Sigmoid colon (tissue), 4 donors: Measurements from ENCODE around the gene PRICKLE4.

Source experiments
- CTCF ChIP-seq, 4 experiments: fragments of 450-650 bp in 3 of 4; fragments of 200-600 bp in 1 of 4; IDR thresholded peaks; one replicate each; pipeline ENCODE4 v1.5.1; 2016 to 2019; ENCODE audit warnings: antibody characterized with exemption in 4 of 4, mild to moderate bottlenecking in 3 of 4, moderate library complexity in 2 of 4
- EP300 ChIP-seq, 4 donors: sonication (generic); formaldehyde crosslinking; IDR thresholded peaks; one replicate each; pipeline ENCODE4 v1.6.1; 2017; ENCODE audit warnings: antibody characterized with exemption in 4 of 4
- POLR2A ChIP-seq, 2 donors: fragments of 450-650 bp; IDR thresholded peaks; one replicate each; pipeline ENCODE4 v1.6.1; 2016; ENCODE audit warnings: antibody characterized with exemption in 2 of 2, mild to moderate bottlenecking in 2 of 2, moderate library complexity in 2 of 2

GRCh38 chr6:41732591-41733359, 47.8 kb upstream of the PRICKLE4 start:
- TF ChIP-seq POLR2A (IDR thresholded peaks at IDR 0.05) (peak in 1 of 2 donors; percentile 17), CTCF (IDR thresholded peaks at IDR 0.05) (no peak), EP300 (IDR thresholded peaks at IDR 0.05) (no peak)
